Transverse colon (tissue), 4 donors: ENCODE results near the gene NUP210. TPM values are rescaled to one million over a fixed set of nuclear protein-coding genes. Genes with fewer than 3 reads are reported as not detected.

ENCODE experiments used
- DNase-seq: peaks from one replicate; pipeline ENCODE4 v3.0.0-alpha.2; 2019
- H3K27ac ChIP-seq, 4 donors: fragments of 200-600 bp; sonication (generic); 2 replicates each; pipeline ENCODE4 v1.5.1; 2016 to 2018; ENCODE audit warnings: inconsistent platforms in 4 of 4
- H3K27me3 ChIP-seq: fragments of 200-600 bp; sonication (generic); 2 replicates; pipeline ENCODE4 v1.5.1; 2017; ENCODE audit warnings: inconsistent platforms
- H3K36me3 ChIP-seq, 4 donors: fragments of 200-600 bp; sonication (generic); 2 replicates each; pipeline ENCODE4 v1.5.1; 2017 to 2019; ENCODE audit warnings: inconsistent platforms in 4 of 4
- H3K4me1 ChIP-seq, 4 donors: fragments of 200-600 bp; sonication (generic); 2 replicates each; pipeline ENCODE4 v1.5.1; 2017 to 2020; ENCODE audit warnings: inconsistent platforms in 4 of 4
- H3K4me3 ChIP-seq, 4 donors: fragments of 200-600 bp; sonication (generic); 1 replicate in 1 of 4; 2 replicates in 3 of 4; pipeline versions ENCODE4 v1.5.1 to v1.6.1; 2017 to 2019; ENCODE audit warnings: inconsistent platforms in 4 of 4
- H3K9me3 ChIP-seq, 2 donors: fragments of 200-600 bp; sonication (generic); 2 replicates each; pipeline ENCODE4 v1.5.1; 2017 to 2019; ENCODE audit warnings: inconsistent platforms in 2 of 2
- CTCF ChIP-seq, 5 experiments: fragments of 200-600 bp in 3 of 5; fragments of 450-650 bp in 2 of 5; sonication (generic) in 3 of 5; IDR thresholded peaks; 1 replicate in 2 of 5; 2 replicates in 3 of 5; pipeline ENCODE4 v1.5.1; 2016 to 2017; ENCODE audit warnings: antibody characterized with exemption in 5 of 5, inconsistent platforms in 3 of 5, mild to moderate bottlenecking in 2 of 5, moderate library complexity in 1 of 5
- EP300 ChIP-seq: sonication (generic); formaldehyde crosslinking; IDR thresholded peaks from one replicate; pipeline ENCODE4 v1.6.1; 2017; ENCODE audit warnings: antibody characterized with exemption, low read depth
- POLR2A ChIP-seq: fragments of 450-650 bp; IDR thresholded peaks from one replicate; pipeline ENCODE4 v1.6.1; 2016; ENCODE audit warnings: antibody characterized with exemption, mild to moderate bottlenecking, moderate library complexity
- POLR2AphosphoS5 ChIP-seq, 3 donors: sonication (generic); formaldehyde crosslinking; IDR thresholded peaks; one replicate each; pipeline ENCODE4 v1.6.1; 2016; ENCODE audit warnings: antibody characterized with exemption in 3 of 3
- WGBS, 2 donors: methylation state at CpG; one replicate each; pipeline ENCODE4 v1.1.5; 2018; ENCODE audit warnings: low coverage in 1 of 2; 5-methylcytosine and 5-hydroxymethylcytosine counted together
- in situ Hi-C, 4 donors: fragments of 200-750 bp; cut with MboI; loops; one replicate each; pipeline versions ENCODE4 v1.15.0 to v1.15.1; 2017; ENCODE audit warnings: low sequenced_read_pairs in 3 of 4, low pct_ligation_motif_present in 1 of 4, low pct_unique_long_range_greater_than_20kb in 1 of 4
- intact Hi-C: fragments of 100-400 bp; cut with DNase I; formaldehyde crosslinking; loops from one replicate; pipeline ENCODE4 v1.15.1; 2023; ENCODE audit warnings: low total_unique reads
- total RNA-seq, 4 donors: library from RNA; depleted of rRNA; stranded (reverse); fragments of >200 nt; gene quantifications; one replicate each; pipeline ENCODE4 v1.1.0, GENCODE V29; 2016

Gene NUP210
- total RNA-seq, 4 donors from 2014 or later: 6.0 to 202 (median 14.6) TPM

- in situ Hi-C loops: no loop called here
- Histone ChIP-seq H3K27me3 (no peaks in the 10 kb centered on the region), H3K36me3 (no peaks in the 10 kb centered on the region), H3K4me1 (no peaks in the 10 kb centered on the region), H3K27ac (no peak overlapping the region), H3K4me3 (no peak overlapping the region), H3K9me3 (no peaks in the 10 kb centered on the region)
- WGBS, 2 donors: 90 to 96% methylated on average over 2 to 6 of the region's 6 CpGs
- DNase-seq: no peak
- intact Hi-C loops: no loop called here
- TF ChIP-seq POLR2AphosphoS5 (IDR thresholded peaks at IDR 0.05) (no peak), POLR2A (no peak), EP300 (no peak), CTCF (IDR thresholded peaks at IDR 0.05) (no peak)
Observed at GRCh38 chr3:13368834-13369233, 51.3 kb downstream of the NUP210 start.

GRCh38 chr3:13367728-13368127 is 52.4 kb downstream of the NUP210 start:
- H3K27me3 ChIP-seq: no peaks in the 10 kb centered on the region
- no peak for TF ChIP-seq CTCF (IDR thresholded peaks at IDR 0.05)
- no peak for TF ChIP-seq POLR2A
- no peak for TF ChIP-seq EP300
- TF ChIP-seq POLR2AphosphoS5 (IDR thresholded peaks at IDR 0.05): no peak
- 91 to 100% methylated on average over 3 to 7 of the region's 7 CpGs for WGBS, 2 donors
- no peaks in the 10 kb centered on the region for H3K4me1 ChIP-seq
- DNase-seq: no peak
- H3K36me3 ChIP-seq: no peaks in the 10 kb centered on the region
- intact Hi-C loops (no loop called here), in situ Hi-C loops (no loop called here)
- no peaks in the 10 kb centered on the region for H3K9me3 ChIP-seq
- no peak overlapping the region for H3K27ac ChIP-seq
- H3K4me3 ChIP-seq: no peak overlapping the region

- Histone ChIP-seq H3K36me3 (no peaks in the 10 kb centered on the region), H3K27ac (no peak overlapping the region), H3K4me3 (no peak overlapping the region), H3K4me1 (no peaks in the 10 kb centered on the region), H3K9me3 (no peaks in the 10 kb centered on the region), H3K27me3 (no peaks in the 10 kb centered on the region)
- 87 to 92% methylated on average over 5 to 24 of the region's 24 CpGs for WGBS, 2 donors
- in situ Hi-C loops (no loop called here), intact Hi-C loops (no loop called here)
- TF ChIP-seq POLR2A: no peak
- no peak for TF ChIP-seq POLR2AphosphoS5 (IDR thresholded peaks at IDR 0.05)
- no peak for DNase-seq
Observed at GRCh38 chr3:13365390-13366379, 54.4 kb downstream of the NUP210 start.

- Histone ChIP-seq H3K27me3 (no peaks in the 10 kb centered on the region), H3K9me3 (no peaks in the 10 kb centered on the region), H3K27ac (no peak overlapping the region), H3K4me1 (no peaks in the 10 kb centered on the region), H3K36me3 (no peaks in the 10 kb centered on the region), H3K4me3 (no peak overlapping the region)
- in situ Hi-C loops: no loop called here
- DNase-seq: no peak
- no peak for TF ChIP-seq POLR2A
- TF ChIP-seq POLR2AphosphoS5 (IDR thresholded peaks at IDR 0.05): no peak
- no peak for TF ChIP-seq EP300
- TF ChIP-seq CTCF (IDR thresholded peaks at IDR 0.05): no peak
- intact Hi-C loops: no loop called here
- 85 to 92% methylated on average over 2 to 12 of the region's 12 CpGs for WGBS, 2 donors
Observed at GRCh38 chr3:13364602-13365271, 55.4 kb downstream of the NUP210 start.
